Vagina (tissue), 2 donors: ENCODE data around the gene SUSD1.
"Not testable (repeated sequence)": the region's sequence is repeated elsewhere in the genome, so short reads cannot be mapped to it uniquely, and the experiment has no call there.

Experiments used
- CTCF ChIP-seq, 3 experiments: fragments of 450-650 bp in 2 of 3; fragments of 200-600 bp in 1 of 3; sonication (generic) in 1 of 3; IDR thresholded peaks; one replicate each; pipeline ENCODE4 v1.5.1; 2017 to 2019; ENCODE audit warnings: antibody characterized with exemption in 3 of 3, mild to moderate bottlenecking in 2 of 3, moderate library complexity in 2 of 3
- POLR2AphosphoS5 ChIP-seq, 2 donors: sonication (generic); formaldehyde crosslinking; IDR thresholded peaks; one replicate each; pipeline ENCODE4 v1.9.0; 2017; ENCODE audit warnings: antibody characterized with exemption in 2 of 2, mild to moderate bottlenecking in 2 of 2, low read depth in 1 of 2; ENCODE audit not compliant: insufficient read depth in 1 of 2

DNA sequence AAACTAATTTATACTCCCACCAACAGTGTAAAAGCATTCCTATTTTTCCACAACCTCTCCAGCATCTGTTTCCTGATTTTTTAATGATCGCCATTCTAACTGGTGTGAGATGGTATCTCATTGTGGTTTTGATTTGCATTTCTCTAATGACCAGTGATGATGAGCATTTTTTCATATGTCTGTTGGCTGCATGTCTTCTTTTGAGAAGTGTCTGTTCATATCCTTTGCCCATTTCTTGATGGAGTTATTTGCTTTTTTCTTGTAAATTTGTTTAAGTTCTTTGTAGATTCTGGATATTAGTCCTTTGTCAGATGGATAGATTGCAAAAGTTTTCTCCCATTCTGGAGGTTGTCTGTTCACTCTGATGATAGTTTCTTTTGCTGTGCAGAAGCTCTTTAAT is 15.2 kb upstream of the SUSD1 start:
- not testable (repeated sequence) for TF ChIP-seq CTCF (IDR thresholded peaks at IDR 0.05); POLR2AphosphoS5 (IDR thresholded peaks at IDR 0.05; ENCODE audit: insufficient read depth in 1 of 2, low read depth in 1 of 2)
